ENCODE data around the gene KRTAP10-12. TPM values are rescaled to one million over a fixed set of nuclear protein-coding genes. Genes with fewer than 3 reads are reported as not detected.
"Not testable (repeated sequence)": the region's sequence is repeated elsewhere in the genome, so short reads cannot be mapped to it uniquely, and the experiment has no call there.

Gene KRTAP10-12, protein sequence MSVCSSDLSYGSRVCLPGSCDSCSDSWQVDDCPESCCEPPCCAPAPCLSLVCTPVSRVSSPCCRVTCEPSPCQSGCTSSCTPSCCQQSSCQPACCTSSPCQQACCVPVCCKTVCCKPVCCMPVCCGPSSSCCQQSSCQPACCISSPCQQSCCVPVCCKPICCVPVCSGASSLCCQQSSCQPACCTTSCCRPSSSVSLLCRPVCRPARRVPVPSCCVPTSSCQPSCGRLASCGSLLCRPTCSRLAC
- not detected for total RNA-seq
- long read RNA-seq, result 0 reads

DNA sequence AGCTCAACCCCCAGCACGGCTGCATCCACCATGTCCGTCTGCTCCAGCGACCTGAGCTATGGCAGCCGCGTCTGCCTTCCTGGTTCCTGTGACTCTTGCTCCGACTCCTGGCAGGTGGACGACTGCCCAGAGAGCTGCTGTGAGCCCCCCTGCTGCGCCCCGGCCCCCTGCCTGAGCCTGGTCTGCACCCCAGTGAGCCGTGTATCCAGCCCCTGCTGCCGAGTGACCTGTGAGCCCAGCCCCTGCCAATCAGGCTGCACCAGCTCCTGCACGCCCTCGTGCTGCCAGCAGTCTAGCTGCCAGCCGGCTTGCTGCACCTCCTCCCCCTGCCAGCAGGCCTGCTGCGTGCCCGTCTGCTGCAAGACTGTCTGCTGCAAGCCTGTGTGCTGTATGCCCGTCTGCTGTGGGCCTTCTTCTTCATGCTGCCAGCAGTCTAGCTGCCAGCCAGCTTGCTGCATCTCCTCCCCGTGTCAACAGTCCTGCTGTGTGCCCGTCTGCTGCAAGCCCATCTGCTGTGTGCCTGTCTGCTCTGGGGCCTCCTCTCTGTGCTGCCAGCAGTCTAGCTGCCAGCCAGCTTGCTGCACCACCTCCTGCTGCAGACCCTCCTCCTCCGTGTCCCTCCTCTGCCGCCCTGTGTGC lies at the start of gene KRTAP10-12:
KRTAP10-12 (plus strand) TSS at position 1 of the 639 bp plus-strand sequence; CDS start at position 31, 30 bp downstream.
- ATAC-seq; intact Hi-C loops (cut with DNase I); DNase-seq (ENCODE audit: missing footprints): not testable (repeated sequence)

DNA sequence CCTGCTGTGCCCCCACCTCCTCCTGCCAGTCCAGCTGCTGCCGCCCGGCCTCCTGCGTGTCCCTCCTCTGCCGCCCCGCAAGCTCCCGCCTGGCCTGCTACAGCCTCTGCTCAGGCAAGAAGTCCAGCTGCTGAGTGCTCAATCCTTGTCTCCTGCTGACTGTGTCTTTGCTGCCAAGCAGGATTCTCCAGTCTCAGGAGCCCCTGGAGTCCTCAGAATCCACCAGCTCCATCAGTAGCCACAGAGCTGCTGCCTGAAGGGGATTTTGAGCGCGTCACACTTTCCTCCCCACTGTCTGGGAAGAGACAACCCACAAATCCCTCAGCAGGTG lies 49.8 kb upstream of the KRTAP10-12 start:
- ATAC-seq (no peak), DNase-seq (ENCODE audit: missing footprints) (no peak)
- intact Hi-C loops (cut with DNase I), result no loop called here

DNA sequence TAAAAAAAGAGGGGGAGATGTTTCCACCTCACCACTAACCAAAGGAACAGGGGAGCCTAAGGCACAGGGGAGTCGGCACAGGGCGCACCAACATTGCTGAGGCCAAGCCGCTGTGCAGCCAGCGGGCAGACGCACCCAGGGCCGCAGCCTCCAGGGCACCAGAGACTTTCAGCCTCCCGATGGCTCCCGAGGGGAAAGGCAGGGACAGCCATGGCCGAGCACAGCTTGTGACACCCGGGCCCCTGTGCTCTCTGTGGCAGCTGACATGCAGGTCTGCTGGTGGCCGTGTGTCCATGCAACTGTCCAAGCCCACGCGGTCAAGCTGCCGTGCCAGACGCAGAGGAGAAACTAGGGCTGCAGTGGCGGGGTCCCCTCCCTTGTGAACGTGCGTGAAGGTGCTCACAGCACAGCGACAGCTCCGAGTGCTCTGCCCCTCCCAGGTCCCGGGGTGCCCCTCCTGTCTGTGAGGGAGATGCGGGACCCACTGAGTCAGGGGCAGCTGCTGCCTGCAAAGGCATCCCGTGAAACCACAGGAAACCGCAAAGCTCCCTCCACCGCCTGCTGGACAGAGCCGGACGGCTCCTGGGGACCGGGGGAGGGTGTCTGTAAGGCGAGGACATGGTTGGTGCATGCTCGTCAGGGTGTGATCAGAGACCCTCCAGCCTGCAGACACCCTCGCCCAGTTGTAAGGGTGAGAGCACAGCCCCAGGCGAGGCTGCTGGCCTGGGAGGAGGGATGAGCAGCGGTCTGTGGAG lies 48.2 kb upstream of the KRTAP10-12 start:
- intact Hi-C loops (cut with DNase I), result no loop called here
- DNase-seq (ENCODE audit: missing footprints), result no peak

DNA sequence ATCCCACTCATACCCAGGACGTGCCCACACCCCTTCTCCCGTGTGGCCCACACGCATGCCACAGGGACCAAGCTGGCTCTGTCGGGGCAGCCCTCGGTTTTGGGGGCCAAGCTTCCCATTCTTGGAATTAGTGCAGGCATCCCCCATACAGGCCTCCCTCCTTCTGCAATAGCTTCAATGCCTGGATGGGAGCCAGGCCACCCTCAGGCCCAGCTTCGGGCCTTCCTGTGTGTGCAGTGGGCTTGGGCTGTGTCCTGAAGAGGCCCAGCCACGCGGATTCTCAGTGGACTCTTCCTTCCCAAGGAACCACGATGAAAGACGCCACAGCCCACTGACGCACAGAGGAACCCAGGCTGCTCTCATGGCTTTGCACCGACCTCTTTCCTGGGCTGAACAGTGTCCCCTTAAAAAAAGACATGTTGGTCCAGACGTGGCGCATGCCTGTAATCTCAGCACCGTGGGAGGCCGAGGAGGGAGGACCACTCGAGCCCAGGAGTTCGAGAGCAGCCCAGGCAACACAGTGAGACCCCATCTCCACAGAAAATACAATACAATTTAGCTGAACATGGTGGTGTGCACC lies 47.4 kb upstream of the KRTAP10-12 start:
- intact Hi-C loops (cut with DNase I), result no loop called here
- DNase-seq (ENCODE audit: missing footprints), result no peak
- ATAC-seq, result no peak

More for the DNA sequence above, 48.2 kb upstream of the KRTAP10-12 start:
- ATAC-seq, result no peak

DNA sequence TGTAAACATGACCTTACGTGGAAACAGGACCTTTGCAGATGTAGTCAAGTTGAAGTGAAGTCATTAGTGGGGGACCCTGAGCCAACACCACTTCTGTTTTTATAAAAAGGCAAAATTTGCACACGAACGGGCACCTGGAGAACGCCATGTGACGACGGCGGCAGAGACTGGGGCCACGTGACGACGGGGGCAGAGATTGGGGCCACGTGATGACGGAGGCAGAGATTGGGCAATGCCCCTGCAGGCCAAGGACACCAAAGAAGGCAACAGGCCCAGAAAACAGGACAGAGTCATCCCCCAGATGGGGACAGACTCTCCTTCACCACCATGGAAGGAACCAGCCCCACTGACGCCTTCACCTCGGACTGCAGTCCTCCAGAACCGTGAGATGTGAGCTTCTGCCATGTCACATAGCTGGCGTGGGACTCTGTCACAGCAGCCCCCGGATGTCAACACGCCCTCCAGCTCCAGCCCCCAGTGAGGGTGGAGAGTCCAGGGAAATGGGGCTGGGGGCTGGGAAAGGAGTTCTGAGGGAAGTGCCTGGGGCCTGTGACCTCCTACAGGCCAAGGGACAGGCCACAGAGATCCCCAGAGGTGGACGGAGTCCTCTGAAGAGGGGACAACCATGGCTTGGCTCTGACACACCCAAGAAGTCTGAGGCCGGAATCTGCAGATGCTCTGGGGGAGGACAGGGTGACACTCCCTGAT lies 46.6 kb upstream of the KRTAP10-12 start:
- DNase-seq (ENCODE audit: missing footprints) (no peak), ATAC-seq (no peak)
- intact Hi-C loops (cut with DNase I), result no loop called here

DNA sequence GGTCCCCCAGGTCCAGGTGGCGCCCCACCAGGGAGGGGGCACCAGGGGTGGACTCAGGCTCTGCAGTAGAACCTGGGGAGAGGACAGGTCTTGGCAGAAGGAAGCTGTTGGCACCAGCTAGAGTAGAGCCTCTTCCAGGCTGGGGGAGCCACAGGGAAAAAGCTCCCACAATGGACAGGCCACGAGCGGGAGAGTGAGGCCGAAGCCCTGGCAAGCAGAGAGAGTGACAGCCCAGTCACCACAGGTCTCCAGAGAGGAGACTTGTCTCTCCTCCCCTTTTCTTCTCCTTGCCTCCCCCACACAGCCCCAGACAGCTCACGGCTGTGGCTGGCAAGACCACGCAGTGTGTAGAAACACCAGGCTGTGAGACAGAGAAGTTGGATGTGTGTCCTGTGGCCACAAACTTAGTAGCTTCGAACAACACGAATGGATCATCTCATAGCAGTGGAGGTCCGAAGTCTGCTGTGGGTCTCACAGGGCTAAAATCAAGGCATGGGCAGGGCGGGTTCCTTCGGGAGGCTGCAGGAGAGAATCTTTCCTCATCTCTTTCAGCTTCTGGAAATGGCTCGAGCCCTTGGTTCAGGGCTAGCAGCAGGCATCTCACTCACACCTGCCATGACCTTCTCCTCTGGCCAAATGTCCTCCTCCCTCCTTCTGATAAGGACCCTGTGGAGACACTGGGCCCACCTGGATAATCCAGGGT lies 45.8 kb upstream of the KRTAP10-12 start:
- no peak for DNase-seq (ENCODE audit: missing footprints)
- ATAC-seq, result no peak
- intact Hi-C loops (cut with DNase I), result no loop called here

DNA sequence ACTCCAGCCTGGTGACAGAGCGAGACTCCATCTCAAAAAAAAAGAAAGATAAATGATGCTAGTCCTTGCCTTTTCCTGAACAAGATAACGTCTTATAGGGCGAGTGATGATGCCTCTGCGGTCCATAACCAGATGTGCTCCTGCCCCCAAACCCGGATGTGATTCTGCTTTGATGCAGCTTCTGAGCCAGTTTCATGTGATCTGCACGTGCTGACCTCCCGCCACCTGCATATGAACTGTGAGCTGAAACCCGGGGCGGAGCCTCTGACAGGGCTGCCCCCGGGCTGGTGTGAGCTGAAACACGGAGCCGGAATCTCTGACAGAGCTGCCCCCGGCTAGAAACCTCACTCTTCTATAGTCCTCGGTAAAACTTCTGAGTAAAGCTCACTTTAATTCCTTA lies 43.8 kb upstream of the KRTAP10-12 start:
- intact Hi-C loops (cut with DNase I), result no loop called here
- DNase-seq (ENCODE audit: missing footprints), result no peak
- no peak for ATAC-seq

DNA sequence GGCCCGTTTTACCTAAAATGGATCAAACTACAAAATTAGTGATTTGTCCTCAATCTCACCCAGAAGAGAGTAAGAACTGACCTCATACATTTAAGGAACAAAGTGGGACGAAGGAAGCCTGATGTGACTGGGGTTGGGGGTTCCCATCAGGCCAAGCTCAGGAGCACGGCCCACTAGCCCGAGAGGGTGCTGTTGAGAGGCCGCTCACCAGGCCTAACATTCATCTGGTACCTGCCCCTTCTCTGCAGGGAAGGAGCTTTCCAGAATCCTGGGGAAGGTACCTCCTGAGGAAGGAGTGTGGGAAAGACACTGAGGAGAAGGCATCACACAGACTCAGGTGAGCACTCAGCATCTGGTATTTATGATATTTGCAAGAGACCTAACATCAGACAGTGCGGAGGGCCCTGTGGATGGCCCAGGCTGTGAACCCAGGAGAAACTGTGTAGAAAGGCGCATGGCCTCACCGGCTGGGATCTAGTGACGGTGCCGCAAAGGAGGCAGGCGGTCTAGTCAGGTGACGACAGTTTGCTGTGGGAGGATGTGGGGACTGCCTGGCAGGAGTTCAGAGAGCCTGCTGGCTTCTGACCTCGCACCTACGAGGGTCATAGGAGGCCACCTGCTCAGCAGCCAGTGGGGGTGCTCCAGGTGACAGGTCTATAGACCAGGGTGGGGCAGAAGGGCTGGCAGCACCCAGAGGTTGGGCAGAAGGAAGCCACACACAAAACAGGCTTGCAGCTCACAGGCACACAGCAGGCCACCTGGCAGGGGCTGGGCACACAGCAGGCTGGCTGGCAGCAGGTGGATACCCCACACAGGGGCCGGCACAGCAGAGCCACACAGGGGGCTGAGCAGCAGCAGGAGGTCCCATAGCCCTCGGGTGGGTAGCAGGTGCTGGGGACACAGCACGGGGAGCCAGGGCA lies 43.1 kb upstream of the KRTAP10-12 start:
- intact Hi-C loops (cut with DNase I), result no loop called here
- DNase-seq (ENCODE audit: missing footprints) (no peak), ATAC-seq (no peak)

DNA sequence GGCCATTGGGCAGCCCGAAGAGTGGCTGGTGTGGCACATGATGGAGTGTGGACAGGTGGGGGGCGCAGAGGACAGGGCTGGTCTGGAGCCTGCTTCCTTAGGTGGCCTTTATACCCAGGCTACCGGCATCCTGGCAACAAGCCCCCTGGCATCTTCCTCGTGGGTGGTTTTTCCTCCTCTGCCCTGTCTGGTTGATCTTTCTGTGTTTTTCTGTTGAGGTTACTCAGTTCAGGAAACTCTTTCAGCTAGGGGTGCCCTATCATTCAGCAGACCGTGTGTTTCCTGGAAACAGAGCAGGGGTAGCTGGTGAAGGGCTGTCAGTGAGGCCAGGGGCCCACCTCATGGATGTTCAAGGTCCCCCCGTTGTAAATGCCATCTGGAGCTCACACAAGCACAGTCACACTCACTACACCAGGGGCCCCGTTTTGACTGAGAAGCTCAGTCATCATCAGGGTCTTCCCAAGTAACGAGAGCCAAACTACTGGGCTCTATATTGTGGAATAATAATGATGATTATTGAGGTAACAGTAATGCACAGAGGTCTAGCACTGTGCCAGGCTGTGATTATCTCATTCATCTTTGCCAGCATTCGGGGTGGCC lies 42.3 kb upstream of the KRTAP10-12 start, which contains the start of gene KRTAP12-4:
KRTAP12-4 (minus strand) TSS at position 84 of the 600 bp plus-strand sequence; CDS start at position 39, 45 bp downstream.
- ATAC-seq, result no peak
- no peak for DNase-seq (ENCODE audit: missing footprints)
- intact Hi-C loops (cut with DNase I), result no loop called here

DNA sequence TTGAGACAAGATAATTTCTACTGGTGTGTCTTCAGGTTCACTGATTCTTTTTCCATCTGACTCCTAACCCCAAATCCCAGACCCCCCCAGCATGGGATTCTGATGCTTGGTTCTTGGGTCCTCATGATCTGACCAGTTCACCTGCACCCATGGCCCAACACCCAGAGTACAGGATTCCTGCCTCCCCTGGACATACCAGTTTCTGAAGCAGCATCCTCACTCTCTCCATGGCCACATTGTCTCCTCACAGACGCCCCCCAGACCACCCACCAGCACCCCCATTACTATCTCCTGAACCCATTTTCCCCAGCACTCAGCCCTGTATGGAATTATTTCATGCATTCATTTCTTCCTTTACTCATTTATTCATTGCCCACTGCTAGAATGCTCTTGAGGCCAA lies 40.1 kb upstream of the KRTAP10-12 start:
- DNase-seq (ENCODE audit: missing footprints) (no peak), ATAC-seq (no peak)
- intact Hi-C loops (cut with DNase I), result no loop called here

DNA sequence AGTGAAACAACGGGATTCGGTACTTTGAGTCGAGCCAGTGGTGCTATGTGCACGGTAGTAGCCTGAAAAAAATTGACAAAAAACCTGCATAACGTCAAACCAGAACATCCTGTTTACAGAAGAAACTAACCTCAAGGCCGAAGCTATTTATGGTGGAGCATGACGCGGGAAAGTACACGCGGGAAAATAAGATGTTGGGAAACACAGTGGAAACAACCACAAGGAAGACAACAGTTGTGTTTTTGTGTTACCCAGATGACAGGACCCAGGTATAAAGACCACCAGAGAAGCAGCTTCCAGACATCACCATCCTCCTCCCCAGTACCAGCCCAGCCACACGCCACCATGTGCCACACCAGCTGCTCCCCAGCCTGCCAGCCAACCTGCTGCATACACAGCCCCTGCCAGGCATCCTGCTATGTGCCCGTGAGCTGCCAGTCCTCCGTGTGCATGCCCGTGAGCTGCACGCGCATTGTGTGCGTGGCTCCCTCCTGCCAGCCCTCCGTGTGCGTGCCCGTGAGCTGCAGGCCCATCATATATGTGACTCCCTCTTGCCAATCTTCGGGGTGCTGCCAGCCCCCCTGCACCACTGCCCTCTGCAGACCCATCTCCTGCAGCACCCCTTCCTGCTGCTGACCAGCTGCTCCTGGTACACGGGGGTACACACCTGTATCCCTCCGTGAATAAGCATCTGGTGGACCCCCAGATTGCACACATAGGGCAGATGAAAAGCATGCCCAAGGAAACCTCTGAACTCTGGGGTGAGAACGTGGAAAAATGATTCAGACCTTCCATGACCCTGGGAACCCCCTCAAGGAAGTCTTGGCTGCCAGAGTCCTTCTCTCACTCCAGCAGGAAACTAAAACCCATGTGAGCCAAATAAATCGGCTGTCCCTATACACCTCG lies 39.1 kb upstream of the KRTAP10-12 start, which contains the start of gene KRTAP12-3:
KRTAP12-3 (plus strand) TSS at position 298 of the 906 bp plus-strand sequence; CDS start at position 346, 48 bp downstream.
- ATAC-seq (no peak), DNase-seq (ENCODE audit: missing footprints) (no peak)
- intact Hi-C loops (cut with DNase I), result no loop called here

DNA sequence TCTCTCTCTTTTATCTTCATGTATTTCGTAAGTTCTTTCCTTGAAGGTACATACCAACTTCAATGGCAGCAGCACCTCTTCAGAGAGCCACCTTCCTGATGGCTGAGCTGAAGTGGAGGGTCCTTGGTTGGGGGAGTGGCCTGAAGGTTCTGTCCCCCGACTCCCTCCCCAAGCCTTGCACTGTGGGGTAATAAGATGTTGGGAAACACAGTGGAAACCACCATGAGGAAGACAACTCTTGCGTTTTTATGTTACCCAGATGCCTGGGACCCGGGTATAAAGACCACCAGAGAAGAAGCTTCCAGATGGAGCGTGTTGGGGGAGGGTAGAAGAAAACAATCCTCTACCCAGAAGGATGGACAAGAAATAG lies 38.4 kb upstream of the KRTAP10-12 start:
- ATAC-seq, result no peak
- DNase-seq (ENCODE audit: missing footprints), result no peak

DNA sequence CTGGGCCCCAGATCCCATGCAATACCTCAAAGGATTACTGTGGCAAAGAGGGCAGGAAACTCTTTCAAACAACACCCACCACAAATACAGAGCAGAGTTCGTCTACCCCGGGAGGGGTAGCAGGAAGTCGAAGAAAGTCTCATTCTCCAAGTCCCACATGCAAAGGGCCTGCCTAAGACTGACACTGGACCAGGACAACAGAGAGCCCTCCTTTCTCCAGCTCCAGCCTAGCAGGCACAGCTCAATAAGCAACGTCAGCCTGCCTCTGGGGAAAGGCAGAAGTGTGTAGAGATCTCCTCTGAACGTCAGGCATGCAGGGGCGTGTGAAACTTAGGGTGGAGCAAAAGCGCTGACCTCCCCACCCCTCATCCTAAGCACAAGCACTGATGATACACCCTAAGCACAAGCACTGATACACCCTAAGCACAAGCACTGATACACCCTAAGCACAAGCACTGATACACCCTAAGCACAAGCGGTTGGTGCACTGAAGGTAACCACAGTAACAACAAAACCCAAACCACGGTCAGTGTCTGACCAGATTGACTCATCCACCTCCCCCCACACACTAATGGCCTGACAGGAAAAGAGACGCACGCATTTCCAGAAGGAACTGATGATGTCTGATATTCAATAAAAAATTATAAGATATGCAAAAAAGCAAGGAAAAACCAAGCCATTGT lies 37.9 kb upstream of the KRTAP10-12 start:
- intact Hi-C loops (cut with DNase I), result no loop called here
- ATAC-seq (no peak), DNase-seq (ENCODE audit: missing footprints) (no peak)

More for the DNA sequence above, 38.4 kb upstream of the KRTAP10-12 start:
- intact Hi-C loops (cut with DNase I), result no loop called here

DNA sequence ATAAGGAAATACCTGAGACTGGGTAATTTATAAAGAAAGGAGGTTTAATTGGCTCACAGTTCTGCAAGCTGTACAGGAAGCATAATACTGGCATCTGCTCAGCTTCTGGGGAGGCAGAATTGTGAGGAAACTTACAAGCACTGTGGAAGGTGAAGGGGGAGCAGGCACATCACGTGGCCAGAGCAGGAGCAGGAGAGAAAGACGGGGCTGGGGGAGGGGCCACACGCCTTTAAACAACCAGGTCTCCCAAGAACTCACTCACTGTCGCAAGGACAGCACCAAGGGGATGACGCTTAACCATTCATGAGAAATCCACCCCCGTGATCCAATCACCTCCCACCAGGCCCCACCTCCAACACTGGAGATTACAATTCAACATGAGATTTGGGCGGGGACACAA lies 35.4 kb upstream of the KRTAP10-12 start:
- ATAC-seq; intact Hi-C loops (cut with DNase I): not testable (repeated sequence)

DNA sequence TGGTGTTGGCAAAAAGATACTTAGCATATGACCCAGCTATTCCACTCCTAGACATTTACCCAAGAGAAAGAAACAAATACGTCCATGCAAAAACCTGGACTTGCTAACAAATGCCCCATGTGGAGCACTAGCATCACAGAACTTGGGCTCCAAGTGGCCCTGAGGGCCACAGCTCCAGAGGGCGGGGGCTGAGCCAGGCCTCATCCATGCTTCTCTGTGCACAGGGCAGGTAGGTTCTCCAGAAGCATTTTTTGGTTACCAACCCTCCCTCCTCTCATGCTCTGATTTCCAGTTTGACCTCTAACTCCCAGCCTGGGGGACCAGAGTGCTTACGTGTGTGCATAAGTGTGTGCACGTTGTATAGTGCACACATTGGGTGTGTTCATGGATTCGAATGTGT lies 32.3 kb upstream of the KRTAP10-12 start:
- intact Hi-C loops (cut with DNase I), result no loop called here
- ATAC-seq (no peak), DNase-seq (ENCODE audit: missing footprints) (no peak)

More for the DNA sequence above, 35.4 kb upstream of the KRTAP10-12 start:
- DNase-seq (ENCODE audit: missing footprints), result not testable (repeated sequence)

All from Right ventricle myocardium inferior (tissue), 1 donor.